GM23338 (cell line): Measurements from ENCODE around the gene SCYGR6. TPM values are rescaled to one million over a fixed set of nuclear protein-coding genes. Genes with fewer than 3 reads are reported as not detected.

Experiments
- ATAC-seq: fragments of 200-7000 bp; cut with Tn5 transposase; 3 replicates; pipeline ENCODE4 v1.9.1; 2020
- DNase-seq: peaks from one replicate; pipeline ENCODE4 v3.0.0-alpha.2; 2015; ENCODE audit warnings: low spot score
- H2AFZ ChIP-seq: fragments of 200-600 bp; sonication (generic); 2 replicates; pipeline ENCODE4 v1.8.0; 2016; ENCODE audit warnings: antibody characterized with exemption, mild to moderate bottlenecking, moderate library complexity
- H3F3A ChIP-seq: fragments of 200-600 bp; sonication (generic); replicated peaks from 2 replicates; pipeline ENCODE4 v1.8.0; 2017; ENCODE audit warnings: antibody characterized with exemption, mixed run types, low read depth
- H3K27ac ChIP-seq: fragments of 200-600 bp; sonication (generic); 2 replicates; pipeline ENCODE4 v1.6.1; 2016; ENCODE audit warnings: low read depth
- H3K27me3 ChIP-seq: fragments of 200-600 bp; sonication (generic); 2 replicates; pipeline ENCODE4 v1.8.0; 2016; ENCODE audit warnings: mild to moderate bottlenecking, mixed run types, moderate library complexity; ENCODE audit not compliant: insufficient read depth
- H3K36me3 ChIP-seq: fragments of 200-600 bp; sonication (generic); 2 replicates; pipeline ENCODE4 v1.8.0; 2016; ENCODE audit warnings: mild to moderate bottlenecking; ENCODE audit not compliant: insufficient read depth
- H3K4me1 ChIP-seq: fragments of 200-600 bp; sonication (generic); 2 replicates; pipeline ENCODE4 v1.8.0; 2016; ENCODE audit warnings: mild to moderate bottlenecking, moderate library complexity; ENCODE audit not compliant: insufficient read depth
- H3K4me2 ChIP-seq: fragments of 200-600 bp; sonication (generic); 2 replicates; pipeline ENCODE4 v1.7.1; 2017; ENCODE audit warnings: mixed run types
- H3K4me3 ChIP-seq: fragments of 200-600 bp; sonication (generic); 2 replicates; pipeline ENCODE4 v1.6.1; 2016; ENCODE audit warnings: mixed run types
- H3K79me2 ChIP-seq: fragments of 200-600 bp; sonication (generic); replicated peaks from 2 replicates; pipeline ENCODE4 v1.8.0; 2017; ENCODE audit warnings: mild to moderate bottlenecking; ENCODE audit not compliant: insufficient read depth
- H3K9me2 ChIP-seq: fragments of 200-600 bp; sonication (generic); 2 replicates; pipeline ENCODE4 v1.8.0; 2017; ENCODE audit not compliant: insufficient read depth
- H4K20me1 ChIP-seq: fragments of 200-600 bp; sonication (generic); replicated peaks from 2 replicates; pipeline ENCODE4 v1.8.0; 2017; ENCODE audit warnings: mild to moderate bottlenecking; ENCODE audit not compliant: insufficient read depth
- H3K27ac Mint-ChIP-seq: 2 replicates; pipeline ENCODE4 v1.8.0; 2020; ENCODE audit warnings: inconsistent platforms, mild to moderate bottlenecking, moderate library complexity, mixed read lengths
- H3K27me3 Mint-ChIP-seq: 3 replicates; pipeline ENCODE4 v1.8.0; 2022; ENCODE audit warnings: low read depth, mild to moderate bottlenecking, moderate library complexity, mixed read lengths, inconsistent platforms; ENCODE audit not compliant: insufficient read depth, poor library complexity
- H3K36me3 Mint-ChIP-seq: 3 replicates; pipeline ENCODE4 v1.8.0; 2021; ENCODE audit warnings: low read depth, mild to moderate bottlenecking, inconsistent platforms, moderate library complexity, mixed read lengths
- H3K4me1 Mint-ChIP-seq: 3 replicates; pipeline ENCODE4 v1.8.0; 2020; ENCODE audit warnings: mild to moderate bottlenecking, inconsistent platforms, mixed read lengths
- H3K4me3 Mint-ChIP-seq: 3 replicates; pipeline ENCODE4 v1.8.0; 2021; ENCODE audit warnings: moderate library complexity, mild to moderate bottlenecking, inconsistent platforms, mixed read lengths
- H3K9me3 Mint-ChIP-seq: 3 replicates; pipeline ENCODE4 v1.8.0; 2020; ENCODE audit warnings: moderate library complexity, mild to moderate bottlenecking, inconsistent platforms, mixed read lengths
- EZH2 ChIP-seq: fragments of 200-600 bp; sonication (generic); IDR thresholded peaks from one replicate; pipeline ENCODE4 v1.8.0; 2017; ENCODE audit warnings: antibody characterized with exemption, mild to moderate bottlenecking, low read depth; ENCODE audit not compliant: unreplicated experiment
- EZH2phosphoT487 ChIP-seq: fragments of 200-600 bp; sonication (generic); IDR thresholded peaks from one replicate; pipeline ENCODE4 v1.8.1; 2018; ENCODE audit warnings: antibody characterized with exemption; ENCODE audit not compliant: unreplicated experiment
- POLR2AphosphoS5 ChIP-seq: IDR thresholded peaks from 2 replicates; pipeline ENCODE4 v1.6.1; 2016; ENCODE audit warnings: antibody characterized with exemption, low read depth
- STAT1 ChIP-seq: IDR thresholded peaks from one replicate; pipeline ENCODE4 v1.6.1; 2016; ENCODE audit warnings: antibody characterized with exemption; ENCODE audit not compliant: unreplicated experiment
- ZNF462 ChIP-seq: fragments of 250-450 bp; sonication (Bioruptor Pico); IDR thresholded peaks from 2 replicates; pipeline ENCODE4 v1.5.0; 2020; ENCODE audit warnings: mild to moderate bottlenecking, moderate library complexity
- polyA plus RNA-seq: library from polyadenylated mRNA; unstranded; fragments of >200 nt; fragmentation: Nextera tagmentation; extraction: Ambion mirVana; gene quantifications from 2 replicates; pipeline ENCODE4 v1.2.1, GENCODE V29; 2016
- total RNA-seq: library from RNA; depleted of rRNA; stranded (reverse); fragments of >200 nt; shearing (Covaris generic); gene quantifications from 2 replicates; pipeline ENCODE4 v1.2.3, GENCODE V29; 2014

SCYGR6 gene
- total and polyA plus RNA-seq, 2 experiments from 2014 or later = not detected

GRCh38 chr2:227719641-227720040 lies 4.9 kb downstream of the SCYGR6 start (continued):
- no peak for TF ChIP-seq ZNF462 (CRISPR knock-in tag)
- no peak for TF ChIP-seq EZH2phosphoT487
- TF ChIP-seq EZH2 = no peak

DNA sequence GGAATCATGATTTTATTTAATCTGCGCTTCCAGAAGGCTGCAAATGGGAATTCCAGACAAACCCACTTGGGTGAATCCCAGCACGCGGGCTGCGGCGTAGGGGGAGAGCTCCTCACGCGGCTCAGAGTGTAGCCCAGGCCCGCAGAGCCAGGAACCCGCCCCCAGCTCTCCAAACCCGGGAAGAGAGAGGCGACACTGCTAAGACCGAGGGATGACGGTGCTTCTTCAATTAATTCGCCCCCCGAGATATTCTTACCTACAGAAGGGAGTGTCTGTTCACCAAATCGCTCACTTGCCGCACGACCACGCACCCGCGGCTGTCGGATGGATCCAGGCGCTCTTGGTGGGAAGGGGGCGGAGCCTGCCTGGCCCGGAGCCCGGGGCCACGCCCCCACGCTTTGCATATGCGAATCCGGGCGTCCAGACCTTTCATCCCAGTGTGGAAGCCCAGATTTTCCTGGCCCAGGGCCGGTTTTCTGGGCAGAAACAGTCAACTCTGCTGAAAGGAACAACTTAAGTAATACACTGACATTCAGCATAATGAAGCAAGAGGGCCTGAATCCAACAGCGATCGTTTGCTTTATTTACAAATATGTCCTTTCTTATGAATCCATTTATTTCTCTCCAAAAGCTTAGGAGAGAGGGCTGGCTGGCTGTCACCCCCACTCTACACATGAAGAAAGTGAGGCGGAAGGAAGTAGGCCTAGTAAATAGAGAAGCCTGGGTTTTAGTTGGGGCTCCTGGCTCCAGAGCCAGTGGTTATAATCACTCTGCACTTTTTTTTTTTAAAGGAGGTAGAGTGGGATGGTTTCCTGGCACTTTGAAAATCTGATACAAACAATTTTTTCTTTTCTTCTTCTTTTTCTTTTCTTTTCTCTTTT lies 6.6 kb downstream of the SCYGR6 start, which contains the start of gene SLC19A3:
TSS of gene SLC19A3 (minus strand) at position 342 of the 881 bp plus-strand sequence. CDS start 15,710 bp downstream, outside the sequence.
- Histone ChIP-seq H3K9me2 (no peaks in the 10 kb centered on the region), H3K4me1 (peaks cover 24% of the 10 kb centered on the region), H3K4me3 (peak within 1 kb of the TSS; percentile 58), H4K20me1 (no peaks in the 10 kb centered on the region), H3F3A (no peaks in the 10 kb centered on the region), H3K4me2 (peak within 1 kb of the TSS; percentile 81), H3K79me2 (no peaks in the 10 kb centered on the region; the same call in 1 of the 2 replicates), H2AFZ (peak within 1 kb of the TSS; percentile 69), H3K27me3 (no peaks in the 10 kb centered on the region), H3K36me3 (no peaks in the 10 kb centered on the region), H3K27ac (no peak within 1 kb of the TSS)
- peaks cover 2% of the 10 kb centered on the region for H3K27me3 Mint-ChIP-seq
- H3K27ac Mint-ChIP-seq = no peak within 1 kb of the TSS
- H3K36me3 Mint-ChIP-seq = no peaks in the 10 kb centered on the region
- TF ChIP-seq POLR2AphosphoS5 (peak; percentile 63; the same call in 1 of the 2 replicates), STAT1 (no peak)
- H3K4me3 Mint-ChIP-seq = peak within 1 kb of the TSS; percentile 82
- no peaks in the 10 kb centered on the region for H3K9me3 Mint-ChIP-seq
- H3K4me1 Mint-ChIP-seq = peaks cover 21% of the 10 kb centered on the region
- peak; percentile 95 for DNase-seq
- peak; percentile 97 for ATAC-seq
